DOHH2 (cell line): ENCODE measurements around the gene EML4.

Experiments
- EZH2phosphoT487 ChIP-seq: fragments of 200-600 bp; sonication (generic); IDR thresholded peaks from 2 replicates; pipeline ENCODE4 v1.6.1; 2017; ENCODE audit warnings: borderline replicate concordance, mild to moderate bottlenecking, antibody characterized with exemption, low read length, moderate library complexity, mixed read lengths
- TF ChIP-seq, protein P1 (sequence below): fragments of 200-600 bp; sonication (generic); IDR thresholded peaks from one replicate; pipeline ENCODE4 v1.5.1; 2014; ENCODE audit warnings: antibody characterized with exemption, mild to moderate bottlenecking, low read depth, low read length; ENCODE audit not compliant: poor library complexity, severe bottlenecking

DNA sequence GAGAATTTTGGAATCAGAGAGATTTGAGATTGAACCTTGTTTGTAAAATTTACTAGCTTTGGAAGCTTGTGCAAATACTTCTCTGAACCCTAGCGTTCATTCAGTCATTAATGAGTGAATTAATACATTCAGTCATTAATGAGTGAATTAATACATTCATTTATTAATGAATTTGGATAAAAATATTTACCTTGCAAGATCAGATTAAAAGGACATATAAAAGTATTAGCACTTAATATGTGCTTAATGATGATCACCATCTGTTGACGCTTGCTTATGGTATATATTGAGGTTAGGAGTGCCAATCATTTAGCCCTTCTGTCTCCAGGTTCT, 26.9 kb downstream of the EML4 start:
- TF ChIP-seq, protein P1, sequence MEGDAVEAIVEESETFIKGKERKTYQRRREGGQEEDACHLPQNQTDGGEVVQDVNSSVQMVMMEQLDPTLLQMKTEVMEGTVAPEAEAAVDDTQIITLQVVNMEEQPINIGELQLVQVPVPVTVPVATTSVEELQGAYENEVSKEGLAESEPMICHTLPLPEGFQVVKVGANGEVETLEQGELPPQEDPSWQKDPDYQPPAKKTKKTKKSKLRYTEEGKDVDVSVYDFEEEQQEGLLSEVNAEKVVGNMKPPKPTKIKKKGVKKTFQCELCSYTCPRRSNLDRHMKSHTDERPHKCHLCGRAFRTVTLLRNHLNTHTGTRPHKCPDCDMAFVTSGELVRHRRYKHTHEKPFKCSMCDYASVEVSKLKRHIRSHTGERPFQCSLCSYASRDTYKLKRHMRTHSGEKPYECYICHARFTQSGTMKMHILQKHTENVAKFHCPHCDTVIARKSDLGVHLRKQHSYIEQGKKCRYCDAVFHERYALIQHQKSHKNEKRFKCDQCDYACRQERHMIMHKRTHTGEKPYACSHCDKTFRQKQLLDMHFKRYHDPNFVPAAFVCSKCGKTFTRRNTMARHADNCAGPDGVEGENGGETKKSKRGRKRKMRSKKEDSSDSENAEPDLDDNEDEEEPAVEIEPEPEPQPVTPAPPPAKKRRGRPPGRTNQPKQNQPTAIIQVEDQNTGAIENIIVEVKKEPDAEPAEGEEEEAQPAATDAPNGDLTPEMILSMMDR = no peak
- TF ChIP-seq EZH2phosphoT487 = no peak
